ENCODE measurements around the gene MTMR11. TPM values are rescaled to one million over a fixed set of nuclear protein-coding genes. Genes with fewer than 3 reads are reported as not detected.
A peak's percentile ranks its signal among the peaks of the same experiment; 100 is the strongest.

The MTMR11 gene
- total and polyA plus RNA-seq, 5 donors from 2014 or later: 0.13 to 0.98 (median 0.47) TPM

DNA sequence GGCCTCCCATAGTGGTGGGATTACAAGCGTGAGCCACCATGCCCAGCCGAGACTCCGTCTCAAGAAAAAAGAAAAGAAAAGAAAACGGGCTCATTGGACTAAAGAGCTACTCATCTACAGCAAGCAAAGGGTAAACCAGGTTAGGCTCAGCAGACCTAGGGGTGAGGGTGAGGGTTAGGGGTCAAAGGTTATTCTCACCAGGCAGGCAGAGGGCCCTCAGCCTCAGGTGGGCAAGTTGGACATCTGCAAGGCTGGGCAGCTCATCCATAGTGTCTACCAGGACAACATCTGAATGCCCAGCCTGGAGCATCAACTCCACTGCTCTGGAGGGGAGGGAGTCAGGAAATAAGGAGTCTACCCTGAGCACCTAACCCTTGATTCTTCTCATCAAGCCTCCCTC lies 3.5 kb downstream of the MTMR11 start:
- no peak for ATAC-seq (ENCODE audit: low read depth in 2 of 2)
- no peak for DNase-seq
- no peaks in the 10 kb centered on the region for H3K27me3 ChIP-seq (ENCODE audit: control insufficient read depth, insufficient read depth, low read length)
- H3K36me3 ChIP-seq (ENCODE audit: control insufficient read depth, insufficient read depth, low read length): no peaks in the 10 kb centered on the region
- Mint-ChIP-seq H3K27me3 (peaks cover 9% of the 10 kb centered on the region), H3K9me3 (no peaks in the 10 kb centered on the region), H3K4me1 (peaks cover 8 to 29% (median 14%) of the 10 kb centered on the region in 4 donors), H3K36me3 (no peaks in the 10 kb centered on the region), H3K27ac (no peak overlapping the region), H3K4me3 (peak overlapping the region in 1 of 4 donors; percentile 47)
- no peaks in the 10 kb centered on the region for H3K9me3 ChIP-seq (ENCODE audit: control insufficient read depth in 2 of 2, low read length in 2 of 2)
- H3K27ac ChIP-seq (ENCODE audit: insufficient read depth, low read length, poor library complexity, severe bottlenecking): no peak overlapping the region
- H3K4me3 ChIP-seq (ENCODE audit: low read depth, low read length): no peak overlapping the region
- H3K4me1 ChIP-seq (ENCODE audit: control insufficient read depth, insufficient read depth, low read length, poor library complexity, severe bottlenecking): peaks cover 9% of the 10 kb centered on the region

DNA sequence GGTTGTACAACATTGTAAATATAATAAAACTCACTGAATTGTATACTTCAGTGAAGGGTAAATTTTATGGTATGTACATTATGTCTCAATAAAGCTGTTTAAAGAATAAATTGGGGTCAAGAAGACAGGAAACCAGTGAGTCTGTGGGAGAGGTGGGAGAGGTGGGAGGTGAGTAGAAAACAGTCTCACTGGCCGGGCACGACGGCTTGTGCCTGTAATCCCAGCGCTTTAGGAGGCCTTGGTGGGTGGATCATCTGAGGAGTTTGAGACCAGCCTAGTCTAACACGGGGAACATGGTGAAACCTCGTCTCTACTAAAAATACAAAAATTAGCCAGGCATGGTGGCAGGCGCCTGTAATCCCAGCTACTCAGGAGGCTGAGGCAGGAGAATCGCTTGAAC lies 4.2 kb downstream of the MTMR11 start:
- peaks cover 3% of the 10 kb centered on the region for H3K36me3 Mint-ChIP-seq
- no peak overlapping the region for H3K27ac ChIP-seq (ENCODE audit: insufficient read depth, low read length, poor library complexity, severe bottlenecking)

DNA sequence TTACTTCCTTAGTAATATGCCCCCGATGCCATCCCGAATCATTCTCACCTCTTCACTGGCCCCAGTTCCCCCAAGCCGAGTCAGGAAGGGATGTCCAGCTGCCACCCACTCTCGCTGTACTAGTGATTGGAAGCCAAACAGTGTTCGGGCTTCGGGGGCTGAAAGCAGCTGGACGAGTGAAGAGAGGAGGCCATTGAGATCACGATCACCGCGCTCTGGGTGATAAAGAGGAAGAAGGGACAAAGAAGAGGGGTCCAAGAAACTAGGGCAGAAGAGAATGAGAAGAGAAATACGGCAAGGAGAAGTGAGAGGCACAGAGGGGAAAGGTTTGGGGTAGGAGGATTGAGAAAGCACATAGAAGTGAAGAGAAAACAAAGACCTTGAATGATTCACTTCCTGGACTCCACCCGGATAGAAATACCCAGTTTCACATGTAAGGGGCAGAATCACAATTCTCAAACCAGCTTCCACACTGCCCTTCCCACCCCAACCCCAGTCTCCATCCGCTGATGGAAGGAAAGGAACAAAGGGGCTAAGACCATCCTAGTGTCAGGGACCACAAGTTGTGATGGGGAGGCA lies 5.4 kb downstream of the MTMR11 start:
- H3K4me1 ChIP-seq (ENCODE audit: control insufficient read depth, insufficient read depth, low read length, poor library complexity, severe bottlenecking): peaks cover 22% of the 10 kb centered on the region
- no peak overlapping the region for H3K27ac ChIP-seq (ENCODE audit: insufficient read depth, low read length, poor library complexity, severe bottlenecking)
- H3K36me3 ChIP-seq (ENCODE audit: control insufficient read depth, insufficient read depth, low read length): peaks cover 5% of the 10 kb centered on the region
- H3K27ac Mint-ChIP-seq: peak overlapping the region in 2 of 3 donors; percentile 11 to 33
- peaks cover 7 to 29% (median 18%) of the 10 kb centered on the region in 4 donors for H3K4me1 Mint-ChIP-seq
- H3K9me3 ChIP-seq (ENCODE audit: control insufficient read depth in 2 of 2, low read length in 2 of 2): no peaks in the 10 kb centered on the region
- no peaks in the 10 kb centered on the region for H3K9me3 Mint-ChIP-seq
- DNase-seq (peak in 1 of 3 donors; percentile 56), ATAC-seq (ENCODE audit: low read depth in 2 of 2) (no peak)
- H3K27me3 Mint-ChIP-seq: peaks cover 9% of the 10 kb centered on the region
- H3K36me3 Mint-ChIP-seq: peaks cover 3% of the 10 kb centered on the region
- no peak overlapping the region for H3K4me3 ChIP-seq (ENCODE audit: low read depth, low read length)
- H3K4me3 Mint-ChIP-seq: peak overlapping the region in 3 of 4 donors; percentile 16 to 77 (median 22)
- H3K27me3 ChIP-seq (ENCODE audit: control insufficient read depth, insufficient read depth, low read length): no peaks in the 10 kb centered on the region

More for the DNA sequence above, 4.2 kb downstream of the MTMR11 start:
- Histone ChIP-seq H3K9me3 (ENCODE audit: control insufficient read depth in 2 of 2, low read length in 2 of 2) (no peaks in the 10 kb centered on the region), H3K4me1 (ENCODE audit: control insufficient read depth, insufficient read depth, low read length, poor library complexity, severe bottlenecking) (peaks cover 11% of the 10 kb centered on the region), H3K36me3 (ENCODE audit: control insufficient read depth, insufficient read depth, low read length) (no peaks in the 10 kb centered on the region), H3K27me3 (ENCODE audit: control insufficient read depth, insufficient read depth, low read length) (no peaks in the 10 kb centered on the region), H3K4me3 (ENCODE audit: low read depth, low read length) (no peak overlapping the region)
- H3K4me3 Mint-ChIP-seq: no peak overlapping the region
- peaks cover 9 to 30% (median 17%) of the 10 kb centered on the region in 4 donors for H3K4me1 Mint-ChIP-seq
- peaks cover 9% of the 10 kb centered on the region for H3K27me3 Mint-ChIP-seq
- ATAC-seq (ENCODE audit: low read depth in 2 of 2) (no peak), DNase-seq (no peak)
- no peaks in the 10 kb centered on the region for H3K9me3 Mint-ChIP-seq
- peak overlapping the region in 1 of 3 donors; percentile 71 for H3K27ac Mint-ChIP-seq

DNA sequence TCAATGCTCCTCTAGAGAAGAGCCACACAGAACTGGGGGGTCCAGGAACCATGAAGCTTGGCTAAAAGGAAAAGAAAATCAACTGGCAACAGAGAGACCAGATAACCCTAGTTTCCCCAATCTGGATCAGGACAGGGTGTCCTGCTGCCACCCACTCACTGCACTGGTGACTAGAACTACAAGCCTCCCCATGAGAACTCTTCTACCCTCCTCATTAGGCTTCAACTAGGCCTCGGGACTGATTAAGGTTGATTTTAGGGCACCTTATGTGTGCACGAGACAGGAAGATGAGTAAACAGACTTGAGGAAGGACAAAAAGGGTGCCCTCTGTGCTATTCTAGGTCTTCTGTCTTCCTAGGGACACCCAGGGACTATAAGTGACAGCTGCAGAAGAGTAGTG lies 6.8 kb downstream of the MTMR11 start:
- H3K27ac ChIP-seq (ENCODE audit: insufficient read depth, low read length, poor library complexity, severe bottlenecking): no peak overlapping the region
- H3K4me1 Mint-ChIP-seq: peaks cover 18 to 43% (median 25%) of the 10 kb centered on the region in 4 donors
- H3K27me3 ChIP-seq (ENCODE audit: control insufficient read depth, insufficient read depth, low read length): no peaks in the 10 kb centered on the region
- peaks cover 29% of the 10 kb centered on the region for H3K4me1 ChIP-seq (ENCODE audit: control insufficient read depth, insufficient read depth, low read length, poor library complexity, severe bottlenecking)
- H3K4me3 Mint-ChIP-seq: peak overlapping the region in 1 of 4 donors; percentile 77
- no peak overlapping the region for H3K4me3 ChIP-seq (ENCODE audit: low read depth, low read length)
- no peaks in the 10 kb centered on the region for H3K9me3 ChIP-seq (ENCODE audit: control insufficient read depth in 2 of 2, low read length in 2 of 2)
- no peaks in the 10 kb centered on the region for H3K9me3 Mint-ChIP-seq
- no peak overlapping the region for H3K27ac Mint-ChIP-seq
- H3K36me3 ChIP-seq (ENCODE audit: control insufficient read depth, insufficient read depth, low read length): peaks cover 20% of the 10 kb centered on the region
- no peak for ATAC-seq (ENCODE audit: low read depth in 2 of 2)
- DNase-seq: no peak
- peaks cover 16% of the 10 kb centered on the region for H3K36me3 Mint-ChIP-seq
- H3K27me3 Mint-ChIP-seq: peaks cover 9% of the 10 kb centered on the region

DNA sequence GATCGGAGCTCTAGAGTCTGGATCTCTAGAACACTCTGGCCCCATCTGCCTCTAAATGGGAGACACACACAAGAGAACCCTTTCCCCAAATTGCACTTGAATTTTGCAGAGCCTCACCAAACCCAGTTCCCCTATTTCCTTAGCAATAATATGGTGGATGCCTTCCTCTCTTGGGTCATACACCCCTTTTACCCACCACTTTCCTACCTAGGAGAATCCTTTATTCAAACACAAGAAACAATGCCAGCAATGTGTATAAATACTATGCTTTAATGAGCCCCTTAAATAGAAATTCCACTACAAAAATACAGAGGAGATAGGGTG lies 8.3 kb downstream of the MTMR11 start:
- peaks cover 30% of the 10 kb centered on the region for H3K36me3 Mint-ChIP-seq
- DNase-seq: no peak
- peaks cover 29% of the 10 kb centered on the region for H3K4me1 ChIP-seq (ENCODE audit: control insufficient read depth, insufficient read depth, low read length, poor library complexity, severe bottlenecking)
- H3K4me3 ChIP-seq (ENCODE audit: low read depth, low read length): peak overlapping the region; percentile 92
- no peaks in the 10 kb centered on the region for H3K9me3 ChIP-seq (ENCODE audit: control insufficient read depth in 2 of 2, low read length in 2 of 2)
- H3K4me3 Mint-ChIP-seq: peak overlapping the region; percentile 95 to 100 (median 96)
- H3K4me1 Mint-ChIP-seq: peaks cover 23 to 49% (median 30%) of the 10 kb centered on the region in 4 donors
- peaks cover 34% of the 10 kb centered on the region for H3K36me3 ChIP-seq (ENCODE audit: control insufficient read depth, insufficient read depth, low read length)
- H3K27me3 ChIP-seq (ENCODE audit: control insufficient read depth, insufficient read depth, low read length): no peaks in the 10 kb centered on the region
- peak overlapping the region; percentile 97 for H3K27ac ChIP-seq (ENCODE audit: insufficient read depth, low read length, poor library complexity, severe bottlenecking)
- no peak for ATAC-seq (ENCODE audit: low read depth in 2 of 2)
- peak overlapping the region; percentile 97 to 99 (median 98) for H3K27ac Mint-ChIP-seq
- peaks cover 5% of the 10 kb centered on the region for H3K27me3 Mint-ChIP-seq
- no peaks in the 10 kb centered on the region for H3K9me3 Mint-ChIP-seq

DNA sequence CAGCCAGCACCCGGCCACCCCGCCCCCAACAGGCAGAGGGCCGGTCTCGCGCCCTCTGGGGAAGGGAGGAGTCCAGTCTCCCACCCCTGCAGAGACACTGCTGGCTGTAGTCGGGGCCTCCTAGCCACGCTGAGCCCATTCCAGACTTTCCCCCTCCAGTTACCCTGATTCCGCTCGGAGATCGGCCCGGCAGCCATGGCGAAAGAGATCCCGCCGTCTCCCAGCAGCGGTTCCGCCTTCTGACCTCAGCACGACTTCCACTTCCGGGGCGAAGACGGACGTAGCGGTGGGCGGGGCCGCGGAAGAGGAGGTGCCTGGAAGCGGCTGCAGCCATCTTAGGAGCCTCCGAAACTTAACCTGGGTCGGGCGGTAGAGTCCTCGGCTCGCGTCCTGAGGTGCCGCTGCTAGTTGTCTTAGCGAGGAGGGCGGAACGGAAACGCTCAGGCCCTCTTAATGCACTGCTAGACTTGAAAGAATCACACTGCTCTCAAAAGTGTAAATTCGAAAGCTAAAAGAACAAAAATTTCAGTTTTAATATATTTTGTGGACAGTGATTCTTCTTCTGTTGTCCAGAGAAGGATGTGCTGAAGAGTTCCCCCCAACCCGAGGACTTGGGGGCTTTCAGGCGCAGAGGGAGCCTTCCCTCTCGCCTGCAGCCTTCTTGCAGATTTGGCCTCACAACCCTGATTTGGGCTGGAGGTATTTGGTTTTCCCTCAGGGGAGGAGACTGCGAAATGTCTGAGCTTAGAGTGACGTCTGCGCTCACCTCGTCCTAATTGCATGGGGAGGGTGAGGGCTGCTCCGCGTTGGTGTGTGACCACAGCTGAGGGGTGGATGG lies 8.9 kb downstream of the MTMR11 start, which contains the start of gene SF3B4:
Gene SF3B4, minus strand, starts transcription at position 241 of the 838 bp plus-strand sequence. Its CDS starts 44 bp downstream, at position 197.
- DNase-seq (peak; percentile 93 to 98 (median 95)), ATAC-seq (ENCODE audit: low read depth in 2 of 2) (peak; percentile 97 to 98)
- Mint-ChIP-seq H3K36me3 (peaks cover 35% of the 10 kb centered on the region), H3K27me3 (peaks cover 5% of the 10 kb centered on the region), H3K4me3 (peak within 1 kb of the TSS; percentile 95 to 100 (median 96)), H3K27ac (peak within 1 kb of the TSS; percentile 97 to 99 (median 98)), H3K9me3 (no peaks in the 10 kb centered on the region), H3K4me1 (peaks cover 23 to 49% (median 30%) of the 10 kb centered on the region in 4 donors)
- H3K27me3 ChIP-seq (ENCODE audit: control insufficient read depth, insufficient read depth, low read length): no peaks in the 10 kb centered on the region
- peaks cover 29% of the 10 kb centered on the region for H3K4me1 ChIP-seq (ENCODE audit: control insufficient read depth, insufficient read depth, low read length, poor library complexity, severe bottlenecking)
- H3K9me3 ChIP-seq (ENCODE audit: control insufficient read depth in 2 of 2, low read length in 2 of 2): no peaks in the 10 kb centered on the region
- H3K4me3 ChIP-seq (ENCODE audit: low read depth, low read length): peak within 1 kb of the TSS; percentile 92
- H3K27ac ChIP-seq (ENCODE audit: insufficient read depth, low read length, poor library complexity, severe bottlenecking): peak within 1 kb of the TSS; percentile 97
- peaks cover 40% of the 10 kb centered on the region for H3K36me3 ChIP-seq (ENCODE audit: control insufficient read depth, insufficient read depth, low read length)

DNA sequence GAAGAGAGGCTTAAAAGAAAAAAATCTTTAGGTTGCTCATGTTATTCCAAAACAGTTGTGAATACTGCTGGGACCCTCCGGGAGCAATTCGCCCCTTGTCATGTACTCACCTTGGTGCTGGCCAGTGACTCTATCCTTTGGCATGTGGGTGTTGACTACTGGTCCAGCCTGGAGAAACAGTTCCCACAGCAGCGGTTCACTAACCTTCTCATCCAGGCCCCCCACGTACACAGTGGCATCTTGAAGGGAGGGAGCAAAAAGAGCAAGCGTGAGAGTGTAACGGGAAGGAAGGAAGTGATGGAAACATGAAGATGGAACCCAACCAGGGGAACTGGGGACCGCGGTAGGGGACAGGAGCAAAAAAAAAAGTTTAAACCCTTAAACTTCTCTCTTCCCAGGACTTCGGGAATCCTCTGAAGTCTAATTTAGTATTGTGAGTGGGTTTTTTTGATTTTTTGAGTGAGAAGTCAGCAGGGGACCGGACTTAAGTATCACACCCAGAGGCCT lies 9.6 kb downstream of the MTMR11 start:
- no peak for ATAC-seq (ENCODE audit: low read depth in 2 of 2)
- H3K27me3 Mint-ChIP-seq: peaks cover 2% of the 10 kb centered on the region
- peaks cover 23 to 49% (median 30%) of the 10 kb centered on the region in 4 donors for H3K4me1 Mint-ChIP-seq
- Histone ChIP-seq H3K9me3 (ENCODE audit: control insufficient read depth in 2 of 2, low read length in 2 of 2) (no peaks in the 10 kb centered on the region), H3K27ac (ENCODE audit: insufficient read depth, low read length, poor library complexity, severe bottlenecking) (peak overlapping the region; percentile 97), H3K4me1 (ENCODE audit: control insufficient read depth, insufficient read depth, low read length, poor library complexity, severe bottlenecking) (peaks cover 29% of the 10 kb centered on the region), H3K4me3 (ENCODE audit: low read depth, low read length) (peak overlapping the region; percentile 92), H3K27me3 (ENCODE audit: control insufficient read depth, insufficient read depth, low read length) (no peaks in the 10 kb centered on the region), H3K36me3 (ENCODE audit: control insufficient read depth, insufficient read depth, low read length) (peaks cover 44% of the 10 kb centered on the region)
- H3K9me3 Mint-ChIP-seq: no peaks in the 10 kb centered on the region
- H3K4me3 Mint-ChIP-seq: peak overlapping the region; percentile 95 to 100 (median 96)
- DNase-seq: no peak
- peak overlapping the region in 2 of 3 donors; percentile 97 to 98 for H3K27ac Mint-ChIP-seq
- H3K36me3 Mint-ChIP-seq: peaks cover 39% of the 10 kb centered on the region
